ENCODE results near the gene PSMC2.

PSMC2 gene

GRCh38 chr7:103316380-103316941 lies 31.0 kb upstream of the PSMC2 start:
- no peak overlapping the region for H3K4me3 ChIP-seq (ENCODE audit: control insufficient read depth, low read depth, low read length)
- DNase-seq (ENCODE audit: low read depth), result no peak
- no peak for TF ChIP-seq CTCF (IDR thresholded peaks at IDR 0.05; ENCODE audit: control insufficient read depth, insufficient read depth, low read depth, low read length, missing control alignments)

DNA sequence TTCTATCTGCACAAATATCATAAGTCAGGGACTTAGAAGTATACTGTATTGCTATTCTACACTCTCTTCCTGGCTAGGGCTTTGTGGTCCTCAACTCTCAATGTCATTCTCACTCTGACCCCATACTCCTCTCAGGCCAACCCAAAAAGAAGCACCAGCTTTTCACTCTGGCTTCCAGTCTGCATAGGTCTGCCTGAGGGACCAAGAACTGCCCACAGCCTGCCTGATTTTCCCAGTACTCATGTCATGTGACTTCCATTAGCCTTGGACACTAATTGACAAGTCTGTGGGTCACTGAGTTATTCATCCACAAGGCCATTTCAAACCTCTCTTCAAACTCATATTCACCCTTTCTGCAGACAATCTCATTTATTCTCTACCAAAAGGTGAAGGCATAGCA lies 30.4 kb upstream of the PSMC2 start:
- no peak for TF ChIP-seq CTCF (IDR thresholded peaks at IDR 0.05; ENCODE audit: control insufficient read depth, insufficient read depth, low read depth, low read length, missing control alignments)
- H3K4me3 ChIP-seq (ENCODE audit: control insufficient read depth, low read depth, low read length), result no peak overlapping the region
- no peak for DNase-seq (ENCODE audit: low read depth)

GRCh38 chr7:103325744-103326143 lies 21.7 kb upstream of the PSMC2 start:
- no peak for TF ChIP-seq CTCF (IDR thresholded peaks at IDR 0.05; ENCODE audit: control insufficient read depth, insufficient read depth, low read depth, low read length, missing control alignments)
- no peak for DNase-seq (ENCODE audit: low read depth)

GRCh38 chr7:103336761-103337160 lies 10.7 kb upstream of the PSMC2 start:
- H3K4me3 ChIP-seq (ENCODE audit: control insufficient read depth, low read depth, low read length), result no peak overlapping the region
- TF ChIP-seq CTCF (IDR thresholded peaks at IDR 0.05; ENCODE audit: control insufficient read depth, insufficient read depth, low read depth, low read length, missing control alignments), result no peak
- DNase-seq (ENCODE audit: low read depth), result no peak

More at GRCh38 chr7:103325744-103326143, 21.7 kb upstream of the PSMC2 start:
- H3K4me3 ChIP-seq (ENCODE audit: control insufficient read depth, low read depth, low read length), result no peak overlapping the region

GRCh38 chr7:103338864-103339263 lies 8.6 kb upstream of the PSMC2 start:
- no peak for TF ChIP-seq CTCF (IDR thresholded peaks at IDR 0.05; ENCODE audit: control insufficient read depth, insufficient read depth, low read depth, low read length, missing control alignments)
- no peak for DNase-seq (ENCODE audit: low read depth)
- H3K4me3 ChIP-seq (ENCODE audit: control insufficient read depth, low read depth, low read length), result no peak overlapping the region

DNA sequence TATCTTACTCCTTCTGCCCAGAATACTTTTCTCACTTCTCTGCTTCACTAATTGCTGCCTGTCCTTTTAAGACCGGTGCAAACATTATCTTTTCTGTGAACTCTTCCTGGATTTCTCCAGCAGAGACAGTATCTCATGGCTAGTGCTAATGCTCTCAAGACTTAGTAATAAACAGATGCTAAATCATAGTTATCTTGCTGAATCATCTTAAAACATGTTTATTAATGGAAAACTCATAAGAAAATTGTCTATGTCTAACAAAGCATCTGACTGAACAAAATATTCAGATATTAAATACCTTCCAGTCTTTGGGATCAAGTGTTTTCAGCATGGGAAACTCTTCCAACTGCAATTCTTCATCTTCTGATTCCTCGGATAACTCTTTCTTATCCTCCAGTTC lies 6.0 kb upstream of the PSMC2 start:
- no peak overlapping the region for H3K4me3 ChIP-seq (ENCODE audit: control insufficient read depth, low read depth, low read length)
- no peak for TF ChIP-seq CTCF (IDR thresholded peaks at IDR 0.05; ENCODE audit: control insufficient read depth, insufficient read depth, low read depth, low read length, missing control alignments)
- no peak for DNase-seq (ENCODE audit: low read depth)

GRCh38 chr7:103343332-103343731 lies 4.1 kb upstream of the PSMC2 start:
- DNase-seq (ENCODE audit: low read depth), result no peak
- TF ChIP-seq CTCF (IDR thresholded peaks at IDR 0.05; ENCODE audit: control insufficient read depth, insufficient read depth, low read depth, low read length, missing control alignments), result no peak
- H3K4me3 ChIP-seq (ENCODE audit: control insufficient read depth, low read depth, low read length), result peak overlapping the region; percentile 71

Data from AG09309 (cell line).